Neural progenitor cell (in vitro differentiated cells): ENCODE measurements around the gene AUTS2. TPM values are rescaled to one million over a fixed set of nuclear protein-coding genes. Genes with fewer than 3 reads are reported as not detected.
A peak's percentile ranks its signal among the peaks of the same experiment; 100 is the strongest.

Experiments
- DNase-seq: peaks from one replicate; pipeline ENCODE4 v3.0.0-alpha.2; 2016; ENCODE audit warnings: low spot score
- H2AFZ ChIP-seq: fragments of 200-600 bp; sonication (generic); replicated peaks from 2 replicates; pipeline ENCODE4 v1.6.1; 2016; ENCODE audit warnings: antibody characterized with exemption
- H3F3A ChIP-seq: fragments of 200-600 bp; sonication (generic); 2 replicates; pipeline ENCODE4 v1.6.1; 2016; ENCODE audit warnings: antibody characterized with exemption, low read depth
- H3K27ac ChIP-seq: fragments of 200-600 bp; sonication (generic); 2 replicates; pipeline ENCODE4 v1.5.1; 2016; ENCODE audit warnings: mild to moderate bottlenecking
- H3K27me3 ChIP-seq: fragments of 200-600 bp; sonication (generic); 2 replicates; pipeline ENCODE4 v1.6.1; 2016; ENCODE audit warnings: mild to moderate bottlenecking, moderate library complexity
- H3K36me3 ChIP-seq: fragments of 200-600 bp; sonication (generic); 2 replicates; pipeline ENCODE4 v1.5.1; 2016
- H3K4me1 ChIP-seq: fragments of 200-600 bp; sonication (generic); 2 replicates; pipeline ENCODE4 v1.6.1; 2016; ENCODE audit warnings: mixed run types
- H3K4me2 ChIP-seq: fragments of 200-600 bp; sonication (generic); 2 replicates; pipeline ENCODE4 v1.6.1; 2016
- H3K4me3 ChIP-seq: fragments of 200-600 bp; sonication (generic); 2 replicates; pipeline ENCODE4 v1.5.1; 2016
- H3K79me2 ChIP-seq: fragments of 200-600 bp; sonication (generic); 2 replicates; pipeline ENCODE4 v1.6.1; 2016; ENCODE audit warnings: low read depth
- H3K9ac ChIP-seq: fragments of 200-600 bp; sonication (generic); 2 replicates; pipeline ENCODE4 v1.6.1; 2016
- H3K9me3 ChIP-seq: fragments of 200-600 bp; sonication (generic); 2 replicates; pipeline ENCODE4 v1.5.1; 2016; ENCODE audit warnings: low read depth
- H4K20me1 ChIP-seq: fragments of 200-600 bp; sonication (generic); 2 replicates; pipeline ENCODE4 v1.6.1; 2016; ENCODE audit warnings: low read depth
- H3K27ac Mint-ChIP-seq: 3 replicates; pipeline ENCODE4 v1.8.0; 2021; ENCODE audit warnings: mixed read lengths
- H3K27me3 Mint-ChIP-seq: 2 replicates; pipeline ENCODE4 v1.8.0; 2022; ENCODE audit warnings: low read depth, mild to moderate bottlenecking, inconsistent platforms, moderate library complexity, mixed read lengths; ENCODE audit not compliant: insufficient read depth
- H3K36me3 Mint-ChIP-seq: 3 replicates; pipeline ENCODE4 v1.8.0; 2021; ENCODE audit warnings: mixed read lengths
- H3K4me1 Mint-ChIP-seq: 3 replicates; pipeline ENCODE4 v1.8.0; 2021; ENCODE audit warnings: mixed read lengths
- H3K4me3 Mint-ChIP-seq: 3 replicates; pipeline ENCODE4 v1.8.0; 2021; ENCODE audit warnings: mild to moderate bottlenecking, moderate library complexity, mixed read lengths
- H3K9me3 Mint-ChIP-seq: 3 replicates; pipeline ENCODE4 v1.8.0; 2020; ENCODE audit warnings: mixed read lengths
- EZH2 ChIP-seq: fragments of 200-600 bp; sonication (generic); IDR thresholded peaks from 2 replicates; pipeline ENCODE4 v1.6.1; 2017; ENCODE audit warnings: antibody characterized with exemption, mild to moderate bottlenecking, moderate library complexity
- EZH2phosphoT487 ChIP-seq: fragments of 200-600 bp; sonication (generic); IDR thresholded peaks from 2 replicates; pipeline ENCODE4 v1.6.1; 2017; ENCODE audit warnings: antibody characterized with exemption
- total RNA-seq: library from RNA; depleted of rRNA; stranded (reverse); fragments of >200 nt; gene quantifications from 2 replicates; pipeline ENCODE4 v1.2.3, GENCODE V29; 2015; ENCODE audit warnings: low replicate concordance
- TF ChIP-seq, protein P1 (sequence below): fragments of 200-600 bp; sonication (generic); IDR thresholded peaks from 2 replicates; pipeline ENCODE4 v1.5.1; 2017; ENCODE audit warnings: antibody characterized with exemption, mild to moderate bottlenecking

Gene AUTS2
- total RNA-seq, 1 donor from 2014 or later: 50.0 TPM

DNA sequence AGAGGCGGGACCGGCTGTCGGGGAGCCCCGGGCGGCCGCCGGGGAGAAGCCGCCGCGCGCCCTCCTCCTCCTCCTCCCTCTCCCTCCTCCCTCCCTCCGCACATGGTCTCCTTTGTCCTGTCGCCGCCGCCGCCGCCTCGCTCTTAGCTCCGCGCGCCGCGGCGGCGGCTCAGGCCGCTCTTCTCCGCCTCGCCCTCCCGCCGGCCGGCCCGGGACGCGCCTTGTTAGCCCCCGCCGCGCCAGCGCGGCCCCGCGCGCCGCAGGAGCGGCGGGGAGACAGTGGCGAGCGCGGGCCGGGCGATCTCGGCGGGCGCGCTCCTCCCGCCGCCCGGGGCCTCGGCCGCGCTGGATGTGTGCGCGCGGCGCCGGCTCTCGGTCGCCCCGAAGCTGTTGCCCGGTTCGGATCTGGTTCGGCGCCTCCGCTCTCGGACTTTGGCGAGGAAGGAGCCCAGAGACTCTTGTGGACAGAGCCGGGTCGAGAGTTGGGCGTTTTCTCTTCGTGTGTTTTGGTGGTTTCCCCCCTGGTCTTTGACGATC is 1096.2 kb downstream of the AUTS2 start:
- peaks cover 13% of the 10 kb centered on the region for H3K27me3 ChIP-seq
- peak overlapping the region; percentile 83 for H3K9ac ChIP-seq
- H3K27ac Mint-ChIP-seq: peak overlapping the region; percentile 98
- H3K27ac ChIP-seq: peak overlapping the region; percentile 78
- no peaks in the 10 kb centered on the region for H3K9me3 ChIP-seq
- H4K20me1 ChIP-seq: peaks cover 41% of the 10 kb centered on the region
- H3K4me1 ChIP-seq: peaks cover 42% of the 10 kb centered on the region
- H3K79me2 ChIP-seq: peaks cover 65% of the 10 kb centered on the region
- H3K4me3 Mint-ChIP-seq: peak overlapping the region; percentile 98
- H3K4me2 ChIP-seq: peak overlapping the region; percentile 88
- H3F3A ChIP-seq: peaks cover 40% of the 10 kb centered on the region
- no peaks in the 10 kb centered on the region for H3K9me3 Mint-ChIP-seq
- TF ChIP-seq EZH2: no peak
- TF ChIP-seq, protein P1, sequence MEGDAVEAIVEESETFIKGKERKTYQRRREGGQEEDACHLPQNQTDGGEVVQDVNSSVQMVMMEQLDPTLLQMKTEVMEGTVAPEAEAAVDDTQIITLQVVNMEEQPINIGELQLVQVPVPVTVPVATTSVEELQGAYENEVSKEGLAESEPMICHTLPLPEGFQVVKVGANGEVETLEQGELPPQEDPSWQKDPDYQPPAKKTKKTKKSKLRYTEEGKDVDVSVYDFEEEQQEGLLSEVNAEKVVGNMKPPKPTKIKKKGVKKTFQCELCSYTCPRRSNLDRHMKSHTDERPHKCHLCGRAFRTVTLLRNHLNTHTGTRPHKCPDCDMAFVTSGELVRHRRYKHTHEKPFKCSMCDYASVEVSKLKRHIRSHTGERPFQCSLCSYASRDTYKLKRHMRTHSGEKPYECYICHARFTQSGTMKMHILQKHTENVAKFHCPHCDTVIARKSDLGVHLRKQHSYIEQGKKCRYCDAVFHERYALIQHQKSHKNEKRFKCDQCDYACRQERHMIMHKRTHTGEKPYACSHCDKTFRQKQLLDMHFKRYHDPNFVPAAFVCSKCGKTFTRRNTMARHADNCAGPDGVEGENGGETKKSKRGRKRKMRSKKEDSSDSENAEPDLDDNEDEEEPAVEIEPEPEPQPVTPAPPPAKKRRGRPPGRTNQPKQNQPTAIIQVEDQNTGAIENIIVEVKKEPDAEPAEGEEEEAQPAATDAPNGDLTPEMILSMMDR: no peak
- TF ChIP-seq EZH2phosphoT487: peak; percentile 31
- H3K27me3 Mint-ChIP-seq: peaks cover 21% of the 10 kb centered on the region
- H3K4me1 Mint-ChIP-seq: peaks cover 11% of the 10 kb centered on the region
- peak overlapping the region; percentile 97 for H3K4me3 ChIP-seq
- peaks cover 2% of the 10 kb centered on the region for H3K36me3 Mint-ChIP-seq
- H3K36me3 ChIP-seq: peaks cover 3% of the 10 kb centered on the region
- DNase-seq: peak; percentile 91
- H2AFZ ChIP-seq: no peak overlapping the region

DNA sequence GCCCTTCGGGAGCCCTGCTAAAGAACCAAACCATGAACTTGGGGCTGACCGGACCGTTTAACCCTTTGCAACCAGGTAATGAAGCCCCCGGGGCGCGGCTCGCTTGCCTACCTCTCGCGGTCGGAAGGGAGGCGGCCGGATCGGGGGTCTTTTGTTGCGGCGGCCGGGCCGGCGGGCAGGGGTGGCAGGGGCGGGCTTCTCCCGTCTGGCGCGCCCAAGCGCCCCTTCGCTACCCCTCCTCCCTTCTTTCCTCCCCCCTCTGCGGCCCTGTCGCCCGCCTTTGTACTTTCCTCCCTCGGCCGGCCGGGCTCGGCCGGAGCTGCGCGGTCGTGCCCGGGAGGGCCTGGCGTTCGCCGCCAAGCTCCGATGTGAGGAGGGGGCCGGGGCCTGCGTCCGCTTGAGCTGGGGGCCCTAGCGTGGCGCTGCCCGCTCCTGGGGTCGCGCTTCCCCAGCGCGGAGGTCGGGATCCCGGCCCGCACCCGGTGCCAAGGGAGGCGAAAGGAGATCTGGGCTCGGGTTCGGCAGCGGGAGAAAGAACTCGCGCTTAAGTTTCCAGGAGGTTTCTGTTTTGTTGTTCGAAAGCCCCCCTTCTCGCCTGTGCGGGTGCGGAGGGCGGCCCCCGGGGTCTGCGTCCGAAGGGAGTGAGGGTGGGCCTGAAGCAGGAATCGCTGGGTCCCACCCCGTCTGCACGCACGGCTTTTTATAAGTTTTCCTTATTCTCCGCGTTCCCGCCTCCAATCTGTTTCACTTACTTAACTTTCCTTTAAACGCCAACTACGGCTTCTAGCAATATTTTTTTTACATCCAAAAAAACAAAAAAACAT is 1096.9 kb downstream of the AUTS2 start:
- Mint-ChIP-seq H3K4me3 (peak overlapping the region; percentile 98), H3K4me1 (peaks cover 11% of the 10 kb centered on the region), H3K36me3 (peaks cover 2% of the 10 kb centered on the region), H3K27me3 (peaks cover 21% of the 10 kb centered on the region), H3K27ac (peak overlapping the region; percentile 99), H3K9me3 (no peaks in the 10 kb centered on the region)
- H3K4me1 ChIP-seq: peaks cover 47% of the 10 kb centered on the region
- DNase-seq: peak; percentile 70
- peaks cover 46% of the 10 kb centered on the region for H3F3A ChIP-seq
- H4K20me1 ChIP-seq: peaks cover 48% of the 10 kb centered on the region
- peaks cover 71% of the 10 kb centered on the region for H3K79me2 ChIP-seq
- H3K27ac ChIP-seq: peak overlapping the region; percentile 73
- H3K4me3 ChIP-seq: peak overlapping the region; percentile 97
- peaks cover 13% of the 10 kb centered on the region for H3K27me3 ChIP-seq
- no peaks in the 10 kb centered on the region for H3K9me3 ChIP-seq
- H2AFZ ChIP-seq: no peak overlapping the region
- H3K9ac ChIP-seq: peak overlapping the region; percentile 83
- peak overlapping the region; percentile 86 for H3K4me2 ChIP-seq
- peaks cover 3% of the 10 kb centered on the region for H3K36me3 ChIP-seq
- TF ChIP-seq EZH2phosphoT487 (no peak), EZH2 (no peak)
- TF ChIP-seq, protein P1: no peak

DNA sequence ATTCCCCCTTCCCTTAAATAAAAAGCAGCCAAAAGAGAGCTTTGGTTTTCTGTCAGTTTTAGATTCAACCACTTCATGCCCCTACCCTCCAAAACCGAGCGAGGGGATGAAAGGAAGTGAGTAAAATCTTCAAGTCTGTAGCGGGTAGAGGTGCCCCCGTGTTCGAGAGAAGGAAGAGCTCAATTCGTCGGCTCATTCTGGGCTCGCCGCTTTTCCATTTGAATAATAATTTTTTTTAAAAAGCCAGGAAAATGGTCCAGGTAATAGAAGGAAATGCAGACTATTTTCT is 1097.5 kb downstream of the AUTS2 start:
- H3K4me1 ChIP-seq: peaks cover 52% of the 10 kb centered on the region
- no peak for TF ChIP-seq EZH2
- TF ChIP-seq, protein P1: no peak
- TF ChIP-seq EZH2phosphoT487: no peak
- peaks cover 11% of the 10 kb centered on the region for H3K4me1 Mint-ChIP-seq
- no peaks in the 10 kb centered on the region for H3K9me3 ChIP-seq
- peak overlapping the region; percentile 98 for H3K4me3 Mint-ChIP-seq
- no peaks in the 10 kb centered on the region for H3K9me3 Mint-ChIP-seq
- peak overlapping the region; percentile 97 for H3K4me3 ChIP-seq
- H3K36me3 ChIP-seq: peaks cover 3% of the 10 kb centered on the region
- H3K27ac ChIP-seq: peak overlapping the region; percentile 73
- H3F3A ChIP-seq: peaks cover 52% of the 10 kb centered on the region
- no peak overlapping the region for H2AFZ ChIP-seq
- H3K27me3 Mint-ChIP-seq: peaks cover 21% of the 10 kb centered on the region
- H3K9ac ChIP-seq: peak overlapping the region; percentile 83
- peak; percentile 37 for DNase-seq
- H3K27ac Mint-ChIP-seq: peak overlapping the region; percentile 99
- peaks cover 2% of the 10 kb centered on the region for H3K36me3 Mint-ChIP-seq
- peaks cover 53% of the 10 kb centered on the region for H4K20me1 ChIP-seq
- peaks cover 13% of the 10 kb centered on the region for H3K27me3 ChIP-seq
- H3K4me2 ChIP-seq: peak overlapping the region; percentile 86
- H3K79me2 ChIP-seq: peaks cover 77% of the 10 kb centered on the region
